Measurements from ENCODE around the gene ADTRP.
"Not testable (repeated sequence)": the region's sequence is repeated elsewhere in the genome, so short reads cannot be mapped to it uniquely, and the experiment has no call there.

ADTRP gene

DNA sequence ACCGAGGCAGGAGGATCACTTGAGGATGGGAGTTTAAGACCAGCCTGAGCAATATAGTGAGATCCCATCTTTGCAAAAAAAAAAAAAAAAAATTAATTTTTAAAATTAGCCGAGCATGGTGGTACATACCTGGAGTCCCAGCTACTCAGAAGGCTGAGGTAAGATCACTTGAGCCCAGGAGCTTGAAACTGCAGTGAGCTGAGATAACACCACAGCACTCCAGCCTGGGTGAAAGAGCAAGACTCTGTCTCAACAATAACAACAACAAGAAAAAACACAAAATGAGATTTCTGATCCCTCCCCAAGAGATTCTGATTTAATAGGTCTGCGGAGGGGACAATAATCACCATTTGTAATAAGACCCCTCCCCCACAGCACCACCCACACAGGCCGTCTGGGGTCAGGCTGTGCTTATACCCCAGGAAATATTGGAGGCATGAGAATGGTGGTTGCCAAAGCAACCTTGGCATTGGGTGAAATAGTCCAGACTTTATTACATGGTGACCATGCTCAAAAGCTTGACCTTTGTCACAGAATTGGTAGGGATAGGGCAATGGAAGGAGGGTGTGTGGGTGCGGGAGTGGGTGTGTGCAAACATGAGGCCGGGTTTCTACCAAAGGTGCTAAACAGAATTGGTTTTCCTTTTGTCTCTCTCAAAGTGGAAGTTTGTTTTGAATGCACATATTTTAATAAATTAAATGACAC, 24.4 kb upstream of the ADTRP start:
- DNase-seq: no peak

DNA sequence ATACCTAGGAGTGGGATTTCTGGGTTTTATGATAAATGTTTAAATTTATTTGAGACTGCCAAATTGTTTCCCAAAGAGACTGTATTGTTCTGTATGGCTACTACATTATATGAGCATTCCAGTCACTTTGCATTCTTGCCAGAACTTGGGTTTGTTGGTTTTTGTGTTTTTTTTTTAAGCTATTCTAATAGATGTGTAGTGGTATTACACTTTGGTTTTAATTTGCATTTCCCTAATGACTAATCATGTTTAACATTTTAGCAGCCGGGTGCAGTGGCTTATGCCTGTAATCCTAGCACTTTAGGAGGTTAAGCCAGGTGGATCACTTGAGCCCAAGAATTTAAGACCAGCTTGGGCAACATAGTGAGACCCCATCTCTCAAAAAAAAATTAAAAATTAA, 21.9 kb upstream of the ADTRP start:
- DNase-seq: not testable (repeated sequence)

DNA sequence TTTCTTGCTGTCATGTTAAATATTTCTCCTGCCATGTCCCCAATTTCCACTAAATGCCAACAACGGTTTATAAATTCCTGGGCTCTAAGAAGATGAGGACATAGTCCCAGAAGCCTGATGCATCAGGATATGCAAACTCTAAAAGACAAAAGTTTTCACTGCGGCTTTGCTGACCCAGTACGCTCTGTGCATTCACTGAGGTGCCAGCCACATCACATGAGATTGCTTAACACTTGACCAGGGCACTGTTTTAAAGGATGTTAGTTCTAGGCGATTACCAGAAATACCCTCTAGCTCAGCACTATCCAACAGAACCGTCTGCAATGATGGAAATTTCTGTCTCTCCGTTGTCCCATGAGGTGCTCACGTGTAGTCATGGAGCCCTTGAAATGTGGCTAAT, 19.9 kb upstream of the ADTRP start:
- no peak for DNase-seq

DNA sequence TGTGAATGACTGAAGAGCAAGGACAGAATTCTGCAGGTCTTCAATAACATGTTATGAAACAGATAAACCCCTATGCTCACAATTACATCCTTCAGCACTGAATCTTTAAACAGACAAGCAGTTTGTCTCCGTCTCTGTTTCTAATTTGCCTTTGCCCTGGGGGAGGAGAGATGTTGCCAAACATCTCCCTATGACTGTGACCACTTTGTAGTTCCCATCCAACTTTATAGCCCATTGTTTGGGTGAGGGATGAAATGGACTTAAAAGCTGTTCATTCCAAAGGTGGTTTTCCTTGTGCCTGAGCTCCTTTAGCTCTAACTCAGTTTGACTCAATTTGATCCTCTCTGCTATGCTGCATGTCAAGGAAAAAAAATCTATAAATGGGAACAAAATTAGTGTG, 19.5 kb upstream of the ADTRP start:
- DNase-seq: no peak

GRCh38 chr6:11796829-11797228, 18.2 kb upstream of the ADTRP start:
- no peak for DNase-seq

GRCh38 chr6:11795403-11795802, 16.8 kb upstream of the ADTRP start:
- no peak for DNase-seq

GRCh38 chr6:11793277-11793676, 14.7 kb upstream of the ADTRP start:
- no peak for DNase-seq

DNA sequence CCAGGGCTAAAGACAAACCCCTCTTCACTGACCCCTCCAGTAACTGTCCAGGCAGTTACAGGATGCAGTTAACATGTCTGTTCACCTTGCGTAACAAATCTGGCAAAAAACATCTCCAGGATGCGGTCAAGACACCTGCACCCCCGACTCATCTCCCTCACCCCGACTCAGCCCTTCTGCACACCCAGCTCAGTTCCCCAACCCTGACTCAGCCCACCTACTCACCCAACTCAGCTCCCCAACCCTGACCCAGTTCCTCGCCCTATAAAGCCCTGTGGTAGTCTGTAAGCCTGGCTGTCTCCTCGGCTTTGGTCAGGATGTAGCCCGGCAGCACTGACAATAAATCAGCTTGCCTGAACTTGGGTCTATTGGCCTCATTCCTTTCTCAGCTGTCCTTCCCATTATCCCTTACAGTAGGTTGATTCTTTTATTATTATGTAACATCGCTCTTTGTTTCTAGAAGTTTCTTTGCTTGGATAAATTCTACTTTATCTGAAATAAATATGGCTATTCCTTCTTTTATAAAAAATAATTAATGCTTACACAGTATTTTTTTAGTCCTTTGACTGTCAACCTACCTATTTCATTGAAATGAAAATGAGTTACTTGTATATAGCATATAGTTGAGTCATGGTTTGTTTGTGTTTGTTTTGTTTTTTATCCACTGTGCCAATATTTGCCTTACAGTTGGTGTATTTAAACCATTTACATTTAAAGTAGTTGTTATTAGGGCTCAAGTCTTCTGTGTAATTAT, 12.9 kb upstream of the ADTRP start:
- DNase-seq: no peak

GRCh38 chr6:11789744-11790143, 11.1 kb upstream of the ADTRP start:
- no peak for DNase-seq

GRCh38 chr6:11788043-11788442, 9.4 kb upstream of the ADTRP start:
- DNase-seq: no peak

DNA sequence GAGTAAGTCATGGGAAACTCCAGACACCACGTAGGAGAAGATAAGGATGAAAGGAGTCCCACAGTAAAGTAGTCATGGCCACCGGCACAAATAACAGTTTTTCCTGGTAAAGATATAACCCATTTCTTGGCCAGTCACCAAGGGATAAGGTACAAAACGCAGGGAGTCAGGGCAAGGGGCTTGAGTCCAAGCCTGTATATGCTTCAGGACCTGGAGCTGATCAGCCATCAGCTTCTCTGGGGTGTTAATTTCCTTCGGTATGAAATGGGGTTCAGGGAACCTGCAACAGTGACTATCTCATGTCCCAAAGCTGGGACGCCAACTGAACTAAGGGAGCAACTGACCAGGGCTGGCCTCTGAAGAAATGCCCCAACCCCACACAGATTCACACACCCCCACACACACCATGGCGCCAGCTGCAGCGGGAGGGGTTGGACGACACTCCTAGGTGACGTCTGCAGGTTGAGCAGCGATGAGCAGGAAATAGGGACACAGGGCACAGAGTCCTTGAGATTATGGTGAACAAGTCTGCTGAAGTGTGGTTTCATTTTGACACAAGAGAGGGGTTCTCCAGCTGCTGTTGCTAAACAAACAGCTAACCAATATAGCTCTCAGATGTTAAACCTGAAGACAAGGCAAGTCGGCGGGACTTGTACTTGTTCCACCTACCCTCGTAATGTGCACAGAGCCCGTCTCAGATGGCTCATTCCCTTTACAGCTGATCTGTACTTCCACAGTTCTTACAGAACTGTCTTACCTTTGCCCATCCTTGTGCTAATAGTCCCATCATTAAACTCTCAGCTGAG, 7.4 kb upstream of the ADTRP start:
- DNase-seq: no peak

DNA sequence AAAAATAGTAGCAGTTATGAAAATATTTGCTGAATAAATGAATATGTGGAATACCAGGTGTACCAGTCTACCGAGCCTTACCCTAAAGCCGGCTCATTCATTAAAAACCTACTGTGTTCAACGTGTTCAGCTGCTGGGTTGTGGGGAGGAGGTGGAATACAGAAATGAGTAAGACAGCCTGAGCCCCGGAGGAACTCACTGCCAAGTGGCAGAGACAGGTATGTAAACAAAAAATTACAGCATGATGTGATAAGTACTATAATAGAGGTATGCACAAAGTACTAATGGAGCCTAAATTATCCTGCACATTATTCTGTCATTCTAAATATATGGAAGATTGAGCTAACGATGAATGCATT, 6.8 kb upstream of the ADTRP start:
- DNase-seq: no peak

- DNase-seq: no peak
These were observed 5.7 kb upstream of the ADTRP start for GRCh38 chr6:11784341-11784740.

DNA sequence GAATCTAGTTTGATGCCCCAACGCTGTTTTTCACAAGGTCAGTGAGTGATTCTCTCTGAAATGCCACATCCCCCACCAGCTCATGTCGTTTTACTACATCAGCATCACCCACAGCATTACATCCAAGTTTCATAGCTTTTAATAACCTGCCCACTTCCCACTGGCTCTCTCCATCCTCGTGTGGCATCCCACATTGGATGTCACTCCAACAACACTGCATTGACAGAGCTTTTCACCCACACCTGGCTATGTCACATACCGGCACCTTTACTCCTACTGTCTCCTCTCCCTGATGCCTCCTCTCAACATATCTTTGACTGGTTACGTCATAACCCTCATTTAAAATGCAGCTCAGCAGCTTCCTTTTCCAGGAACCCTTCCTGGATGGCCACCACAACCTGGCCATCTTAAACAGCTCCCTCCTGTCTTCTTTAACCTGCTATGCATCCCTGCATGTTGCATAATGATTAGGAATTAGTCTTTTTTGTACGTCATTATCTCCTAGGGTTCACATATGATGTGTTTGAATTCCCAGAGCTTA, 5.0 kb upstream of the ADTRP start:
- no peak for DNase-seq

DNA sequence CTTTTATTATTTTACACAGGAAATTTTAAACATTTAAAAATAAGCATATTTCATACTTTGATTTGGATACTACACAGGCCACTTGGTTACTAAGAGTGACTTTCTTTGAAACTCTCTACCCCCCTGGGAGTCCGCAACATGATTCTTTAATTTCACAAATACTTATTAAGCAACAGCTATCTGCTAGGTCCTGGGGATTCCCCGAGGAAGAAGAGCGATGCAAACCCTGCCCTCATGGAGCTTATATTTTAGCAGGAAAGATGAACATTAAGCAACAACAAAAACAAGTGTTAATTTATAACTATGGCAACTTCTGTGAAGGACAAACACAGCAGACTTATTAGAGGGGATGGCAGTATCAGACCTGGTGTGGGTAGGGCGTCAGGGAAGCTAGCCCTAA, 3.9 kb upstream of the ADTRP start:
- no peak for DNase-seq

DNA sequence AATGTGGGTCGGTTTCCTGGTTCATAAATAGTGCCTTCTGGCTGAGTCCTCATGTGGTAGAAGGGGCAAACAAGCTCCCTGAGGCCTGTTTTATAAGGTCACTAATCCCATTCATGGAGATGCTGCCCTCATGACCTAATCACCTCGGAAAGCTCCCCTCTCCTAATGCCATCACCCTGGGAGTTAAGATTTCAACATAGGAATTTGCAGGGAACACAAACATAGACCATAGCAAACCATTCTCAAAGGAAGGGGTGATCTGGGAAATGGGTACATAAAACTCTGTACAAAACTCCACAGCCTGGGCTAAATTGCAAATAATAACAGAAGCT, 1.5 kb upstream of the ADTRP start:
- no peak for DNase-seq

GRCh38 chr6:11779329-11780096, 910 bp upstream of the ADTRP start:
- DNase-seq: no peak

DNA sequence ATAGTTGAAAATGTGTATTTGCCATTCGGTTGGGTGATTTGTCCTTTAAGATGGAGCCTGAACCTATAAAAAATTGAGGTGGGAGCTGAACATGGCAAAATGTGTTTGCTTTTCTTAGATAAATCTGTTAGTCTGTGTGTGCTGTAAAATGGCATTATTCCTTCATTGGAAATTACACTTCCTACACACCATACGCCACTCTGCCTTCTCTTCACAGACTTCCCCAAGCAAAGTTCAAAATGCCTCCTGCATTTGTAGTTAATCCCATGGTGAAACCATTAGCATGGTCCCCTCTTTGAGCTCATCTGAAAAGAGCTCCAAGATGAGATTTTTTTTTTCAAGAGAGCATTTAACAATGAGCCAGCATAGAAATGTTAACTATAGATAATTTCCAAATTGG, 567 bp downstream of the ADTRP start:
- no peak for DNase-seq

GRCh38 chr6:11775791-11776409, 2.7 kb downstream of the ADTRP start:
- no peak for DNase-seq

DNA sequence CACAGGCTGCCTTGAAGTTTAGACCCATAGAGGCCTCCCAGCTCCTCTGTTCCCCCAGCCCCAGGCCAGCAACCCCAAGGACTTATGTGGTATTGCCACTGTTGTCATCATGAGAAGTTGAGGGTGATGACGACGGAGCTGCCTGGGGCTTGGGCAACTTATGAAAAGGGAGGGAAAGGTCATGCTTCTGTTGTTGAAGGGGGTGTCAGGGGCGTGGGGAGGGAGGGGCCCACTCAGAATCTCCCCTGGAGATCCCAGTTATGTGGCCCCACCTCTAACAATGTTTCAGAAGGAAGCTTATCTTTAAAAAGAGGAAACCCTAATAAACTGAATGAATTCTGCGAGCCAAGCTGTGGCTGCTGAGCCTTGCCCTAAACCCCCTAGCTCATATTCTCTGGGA, 4.2 kb downstream of the ADTRP start:
- DNase-seq: no peak

GRCh38 chr6:11773581-11773980, 5.0 kb downstream of the ADTRP start:
- no peak for DNase-seq

DNA sequence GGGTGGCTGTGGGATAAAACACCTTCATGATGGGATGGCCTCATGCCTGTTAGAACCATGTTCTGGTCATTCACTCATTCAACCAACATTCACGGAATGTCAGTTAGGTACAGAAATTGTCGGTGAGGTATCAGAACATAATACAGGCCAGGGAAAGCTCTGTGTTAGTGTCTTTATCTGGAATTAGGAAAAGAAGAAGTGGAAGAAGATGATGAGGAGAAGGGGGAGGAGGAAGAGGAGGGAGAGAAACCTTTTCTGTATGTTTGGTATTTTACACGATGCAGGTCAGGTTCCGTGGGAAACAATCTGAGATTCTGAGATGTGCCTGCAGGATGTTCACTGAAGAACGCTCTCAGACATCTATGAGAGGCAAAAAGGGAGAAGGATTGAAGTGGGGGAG, 5.6 kb downstream of the ADTRP start:
- DNase-seq: no peak

Measured in NCI-H524 (cell line).